ENCODE data around the gene ZC3HAV1L. TPM values are rescaled to one million over a fixed set of nuclear protein-coding genes. Genes with fewer than 3 reads are reported as not detected.
A peak's percentile ranks its signal among the peaks of the same experiment; 100 is the strongest.
"Not testable (repeated sequence)": the region's sequence is repeated elsewhere in the genome, so short reads cannot be mapped to it uniquely, and the experiment has no call there.

Gene ZC3HAV1L
- total RNA-seq, 1 donor, result 21.2 TPM

DNA sequence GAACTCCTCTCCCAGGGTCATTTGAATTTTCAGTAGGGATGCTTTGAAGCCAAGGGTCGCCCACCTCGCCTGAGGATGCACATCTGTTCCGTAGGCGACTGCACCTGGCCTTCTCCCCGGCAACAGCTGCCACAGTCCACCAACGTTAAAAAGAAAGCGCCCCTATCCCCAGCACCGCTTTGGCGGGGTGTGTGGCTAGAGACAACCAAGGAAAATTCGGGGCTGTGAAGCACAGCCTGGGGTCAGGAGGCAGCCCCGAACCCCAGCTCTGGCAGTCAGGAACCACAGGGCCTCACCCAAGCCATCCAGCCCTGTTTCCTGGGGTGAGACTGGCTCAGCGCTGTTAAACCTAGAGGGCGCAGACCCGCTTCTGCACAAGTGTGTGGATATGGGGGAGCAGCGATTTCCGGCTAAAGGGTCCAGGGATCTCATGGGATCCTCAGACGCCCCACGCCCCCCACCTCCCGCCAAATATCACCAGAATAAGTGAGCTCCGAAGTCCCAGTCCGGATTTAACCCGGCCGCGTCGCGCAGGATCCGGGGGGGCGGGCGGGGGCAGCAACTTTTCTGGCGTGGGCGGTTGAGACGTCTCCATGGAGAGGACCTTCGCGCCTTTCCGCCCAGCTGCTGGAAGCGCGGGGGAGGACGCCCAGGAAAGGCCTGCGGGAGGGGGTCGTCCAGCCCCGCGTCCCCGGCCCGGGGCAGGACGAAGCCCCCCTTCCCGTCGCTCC is 822 bp downstream of the ZC3HAV1L start:
- TF ChIP-seq, protein P1, sequence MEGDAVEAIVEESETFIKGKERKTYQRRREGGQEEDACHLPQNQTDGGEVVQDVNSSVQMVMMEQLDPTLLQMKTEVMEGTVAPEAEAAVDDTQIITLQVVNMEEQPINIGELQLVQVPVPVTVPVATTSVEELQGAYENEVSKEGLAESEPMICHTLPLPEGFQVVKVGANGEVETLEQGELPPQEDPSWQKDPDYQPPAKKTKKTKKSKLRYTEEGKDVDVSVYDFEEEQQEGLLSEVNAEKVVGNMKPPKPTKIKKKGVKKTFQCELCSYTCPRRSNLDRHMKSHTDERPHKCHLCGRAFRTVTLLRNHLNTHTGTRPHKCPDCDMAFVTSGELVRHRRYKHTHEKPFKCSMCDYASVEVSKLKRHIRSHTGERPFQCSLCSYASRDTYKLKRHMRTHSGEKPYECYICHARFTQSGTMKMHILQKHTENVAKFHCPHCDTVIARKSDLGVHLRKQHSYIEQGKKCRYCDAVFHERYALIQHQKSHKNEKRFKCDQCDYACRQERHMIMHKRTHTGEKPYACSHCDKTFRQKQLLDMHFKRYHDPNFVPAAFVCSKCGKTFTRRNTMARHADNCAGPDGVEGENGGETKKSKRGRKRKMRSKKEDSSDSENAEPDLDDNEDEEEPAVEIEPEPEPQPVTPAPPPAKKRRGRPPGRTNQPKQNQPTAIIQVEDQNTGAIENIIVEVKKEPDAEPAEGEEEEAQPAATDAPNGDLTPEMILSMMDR (IDR thresholded peaks at IDR 0.05; ENCODE audit: insufficient read depth, low read depth, low read length), result peak; percentile 4
- H3K4me3 ChIP-seq (ENCODE audit: low read depth, low read length), result peak overlapping the region; percentile 73
- peak; percentile 49 for DNase-seq (ENCODE audit: low read depth)

DNA sequence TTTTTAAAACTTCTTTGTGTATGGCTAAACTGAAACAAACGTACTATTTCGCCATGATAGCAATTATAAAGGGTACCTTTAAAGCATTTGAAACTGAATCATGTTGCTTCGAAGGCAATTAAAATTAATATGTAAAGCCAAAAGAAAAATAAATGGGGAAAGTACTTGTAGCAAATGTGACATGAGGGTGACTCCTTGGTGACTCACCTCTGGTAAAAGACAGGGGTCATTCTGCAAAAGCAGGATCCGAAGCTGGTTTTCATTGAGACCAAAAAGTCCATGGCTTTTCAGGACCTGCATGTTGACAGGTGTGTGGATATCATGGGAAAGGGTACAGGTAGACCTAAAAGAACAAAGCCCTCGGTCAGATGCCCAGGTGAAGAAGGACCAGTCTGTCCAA is 1.5 kb downstream of the ZC3HAV1L start:
- H3K4me3 ChIP-seq (ENCODE audit: low read depth, low read length), result peak overlapping the region; percentile 73
- no peak for DNase-seq (ENCODE audit: low read depth)
- TF ChIP-seq, protein P1 (IDR thresholded peaks at IDR 0.05; ENCODE audit: insufficient read depth, low read depth, low read length), result no peak

DNA sequence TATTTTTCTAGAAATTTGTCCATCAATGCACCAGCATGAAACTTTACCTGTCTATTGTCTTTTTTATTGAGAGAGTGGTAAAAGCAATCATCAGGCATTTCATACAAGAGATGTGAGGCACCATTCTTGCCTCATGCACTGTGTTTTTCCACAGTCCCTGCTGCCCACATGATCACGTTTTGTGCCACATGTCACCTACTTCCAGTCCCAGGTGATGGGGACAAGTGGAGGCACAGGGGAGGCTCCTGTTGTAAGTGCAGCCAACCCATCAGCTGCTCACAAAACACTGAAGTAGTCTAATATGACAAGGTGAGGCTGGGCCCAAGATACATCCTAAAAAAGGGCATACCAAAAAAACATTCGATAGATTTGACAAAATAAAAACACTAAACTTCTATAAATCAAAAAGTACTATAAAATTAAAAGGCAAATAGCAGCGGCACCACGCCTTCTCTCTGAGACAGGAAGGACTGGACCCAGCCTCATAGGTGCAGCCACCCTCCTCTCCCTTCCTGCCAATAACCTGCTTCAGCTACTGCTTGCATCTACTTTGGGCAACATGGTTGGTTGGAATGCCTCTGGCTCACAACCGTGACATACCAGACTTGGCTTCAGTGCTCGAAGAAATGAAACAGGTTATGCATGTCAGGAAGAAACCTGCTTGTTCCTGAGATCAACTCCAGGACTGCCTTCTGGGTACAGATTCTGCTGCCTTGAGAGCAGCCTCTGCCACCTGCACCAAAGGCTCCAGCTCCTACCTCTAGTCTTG is 2.3 kb downstream of the ZC3HAV1L start:
- no peak overlapping the region for H3K4me3 ChIP-seq (ENCODE audit: low read depth, low read length)
- no peak for DNase-seq (ENCODE audit: low read depth)
- TF ChIP-seq, protein P1 (IDR thresholded peaks at IDR 0.05; ENCODE audit: insufficient read depth, low read depth, low read length), result no peak

GRCh38 chr7:139032473-139032872 is 3.4 kb downstream of the ZC3HAV1L start:
- H3K4me3 ChIP-seq (ENCODE audit: low read depth, low read length), result no peak overlapping the region
- DNase-seq (ENCODE audit: low read depth), result no peak
- TF ChIP-seq, protein P1 (IDR thresholded peaks at IDR 0.05; ENCODE audit: insufficient read depth, low read depth, low read length), result no peak

DNA sequence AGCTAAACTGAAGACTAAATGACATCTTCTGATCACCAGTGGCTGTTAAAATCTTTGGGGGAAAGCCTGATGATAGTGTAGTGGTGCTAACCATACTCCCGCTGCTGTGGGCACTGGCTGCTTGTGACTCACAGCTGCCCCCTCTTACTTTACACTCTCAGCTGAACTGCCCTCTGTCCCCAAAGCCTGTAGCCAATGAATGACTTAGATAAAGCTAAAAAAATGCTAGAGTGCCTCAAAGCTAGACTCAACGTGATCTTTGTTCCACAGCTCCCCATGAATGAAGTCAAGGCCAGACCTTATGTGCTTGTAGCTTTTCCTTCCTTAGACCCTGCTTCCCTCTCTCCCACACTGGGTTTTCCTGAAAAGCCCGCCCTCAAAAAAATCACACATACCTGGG is 6.5 kb downstream of the ZC3HAV1L start:
- DNase-seq (ENCODE audit: low read depth), result no peak
- no peak overlapping the region for H3K4me3 ChIP-seq (ENCODE audit: low read depth, low read length)
- TF ChIP-seq, protein P1 (IDR thresholded peaks at IDR 0.05; ENCODE audit: insufficient read depth, low read depth, low read length), result no peak

DNA sequence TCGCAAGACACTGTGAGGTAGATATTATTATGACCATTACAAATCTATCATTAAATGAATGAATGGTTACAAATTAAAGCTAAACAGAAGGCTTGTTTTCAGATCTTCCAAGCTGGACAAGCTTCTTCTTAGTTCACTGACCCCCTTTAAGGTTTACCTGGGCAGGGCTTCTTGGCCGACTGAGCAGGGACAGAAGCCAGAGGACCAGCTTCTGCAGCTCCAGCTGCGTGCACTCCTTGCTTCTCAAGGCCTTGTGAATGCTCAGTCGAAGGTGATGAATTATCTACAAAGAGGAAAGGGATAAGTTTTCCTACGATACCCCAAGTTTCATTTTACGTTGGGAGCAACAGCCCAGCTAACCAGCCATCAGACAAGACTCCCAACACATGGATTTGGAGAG is 9.3 kb downstream of the ZC3HAV1L start:
- TF ChIP-seq, protein P1 (IDR thresholded peaks at IDR 0.05; ENCODE audit: insufficient read depth, low read depth, low read length), result no peak
- H3K4me3 ChIP-seq (ENCODE audit: low read depth, low read length), result no peak overlapping the region
- DNase-seq (ENCODE audit: low read depth), result no peak

GRCh38 chr7:139025861-139026260 is 10.0 kb downstream of the ZC3HAV1L start:
- not testable (repeated sequence) for H3K4me3 ChIP-seq (ENCODE audit: low read depth, low read length); DNase-seq (ENCODE audit: low read depth)

Data from fibroblast of villous mesenchyme (primary cell).